ENCODE measurements around the gene RUBCNL. TPM values are rescaled to one million over a fixed set of nuclear protein-coding genes. Genes with fewer than 3 reads are reported as not detected.

Gene RUBCNL
- total and polyA plus RNA-seq, 2 of the 4 experiments (the other 2 are of a cell fraction): 0.03 TPM; not detected in 1

GRCh38 chr13:46337700-46338099, 49.4 kb downstream of the RUBCNL start:
- Histone ChIP-seq H3K79me1 (ENCODE audit: low read depth in 1 of 2, low read length in 2 of 2) (no peaks in the 10 kb centered on the region), H2AK5ac (ENCODE audit: low read depth, low read length) (no peak overlapping the region), H2BK15ac (ENCODE audit: low read depth, low read length) (no peak overlapping the region), H2BK120ac (ENCODE audit: low read depth, low read length) (no peak overlapping the region), H3K9ac (ENCODE audit: low read depth, low read length) (no peak overlapping the region), H2AK9ac (replicated peaks; ENCODE audit: low read depth, low read length, poor library complexity) (no peak overlapping the region), H3K27me3 (ENCODE audit: control insufficient read depth, insufficient read depth, low read length) (peaks cover 4% of the 10 kb centered on the region), H3K9me1 (ENCODE audit: insufficient read depth, low read length) (no peaks in the 10 kb centered on the region), H4K8ac (ENCODE audit: low read depth in 2 of 2, low read length in 2 of 2) (no peak overlapping the region), H4K5ac (ENCODE audit: low read depth, low read length) (no peak overlapping the region), H2BK20ac (ENCODE audit: low read depth, low read length) (no peak overlapping the region), H2AFZ (replicated peaks; ENCODE audit: low read length, poor library complexity) (no peak overlapping the region), H4K20me1 (ENCODE audit: insufficient read depth, low read length) (no peaks in the 10 kb centered on the region), H3K4me1 (ENCODE audit: control insufficient read depth, insufficient read depth, low read length) (no peaks in the 10 kb centered on the region), H3K56ac (ENCODE audit: extremely low read depth, insufficient read depth, low read length) (no peak overlapping the region), H3K14ac (replicated peaks; ENCODE audit: low read depth, low read length) (no peak overlapping the region), H3K9me3 (ENCODE audit: control insufficient read depth, insufficient read depth, low read length) (no peaks in the 10 kb centered on the region), H2BK5ac (ENCODE audit: low read depth, low read length, poor library complexity, severe bottlenecking) (no peak overlapping the region), H3K4ac (ENCODE audit: low read depth, low read length) (no peak overlapping the region), H4K91ac (ENCODE audit: insufficient read depth, low read depth, low read length) (no peak overlapping the region), H3K18ac (ENCODE audit: low read depth, low read length) (no peak overlapping the region), H3K36me3 (ENCODE audit: control insufficient read depth, insufficient read depth, low read length) (no peaks in the 10 kb centered on the region), H3K23ac (ENCODE audit: low read depth, low read length) (no peak overlapping the region), H3K4me2 (ENCODE audit: low read depth, low read length) (no peak overlapping the region), H3K4me3 (ENCODE audit: insufficient read depth, low read depth, low read length) (no peak overlapping the region), H3K27ac (ENCODE audit: insufficient read depth, low read length) (no peak overlapping the region)
- no peak for ATAC-seq (ENCODE audit: low read depth)
- ChIA-PET POLR2A (ENCODE audit: unreplicated experiment) (no interaction called here), CTCF (no interaction called here)
- TF ChIP-seq FOS (IDR thresholded peaks at IDR 0.05; ENCODE audit: low read depth, low read length): no peak
- TF ChIP-seq RAD21 (IDR thresholded peaks at IDR 0.05; ENCODE audit: low read length): no peak
- no peak for TF ChIP-seq SMC3 (IDR thresholded peaks at IDR 0.05; ENCODE audit: low read depth, low read length)
- intact Hi-C loops (cut with micrococcal nuclease) (no loop called here), dilution Hi-C loops (cut with HindIII; ENCODE audit: low sequenced_read_pairs, unreplicated experiment) (no loop called here), in situ Hi-C loops (cut with MboI; ENCODE audit: low sequenced_read_pairs) (no loop called here)
- no CpG with 5 or more reads among the region's 3 CpGs for whole genome bisulfite sequencing, 2 experiments (ENCODE audit: extremely low coverage in 2 of 2, insufficient read length in 1 of 2)
- DNase-seq: no peak
- no TSS peak for BruUV-seq (replicated peaks)

All from IMR-90 (cell line).